ENCODE results near the gene RFESD.

RFESD gene

GRCh38 chr5:95646569-95647431, at the start of gene RFESD:
Gene RFESD, plus strand, starts transcription at chr5:95646777. Its CDS starts 5,495 bp downstream, at chr5:95652272.
- DNase-seq = peak; percentile 94

GRCh38 chr5:95599252-95599651, 47.3 kb upstream of the RFESD start:
- no peak for DNase-seq

DNA sequence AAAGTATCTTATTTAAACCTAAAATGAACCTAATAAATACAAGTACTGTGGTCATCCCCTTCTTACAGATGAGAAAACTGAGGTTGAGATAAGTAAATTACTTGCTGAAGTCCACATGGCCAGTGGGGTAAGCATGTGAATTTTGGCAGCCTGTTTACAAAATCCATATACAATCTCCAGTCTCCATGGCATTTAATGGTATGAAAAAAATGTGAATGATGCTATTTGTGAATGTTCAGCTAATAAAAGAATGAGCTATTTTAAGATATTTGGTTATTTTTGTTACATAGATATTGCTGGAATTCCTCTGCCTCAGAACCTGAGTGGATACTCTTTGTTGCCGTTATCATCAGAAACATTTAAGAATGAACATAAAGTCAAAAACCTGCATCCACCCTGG, 46.0 kb upstream of the RFESD start:
- DNase-seq = no peak

DNA sequence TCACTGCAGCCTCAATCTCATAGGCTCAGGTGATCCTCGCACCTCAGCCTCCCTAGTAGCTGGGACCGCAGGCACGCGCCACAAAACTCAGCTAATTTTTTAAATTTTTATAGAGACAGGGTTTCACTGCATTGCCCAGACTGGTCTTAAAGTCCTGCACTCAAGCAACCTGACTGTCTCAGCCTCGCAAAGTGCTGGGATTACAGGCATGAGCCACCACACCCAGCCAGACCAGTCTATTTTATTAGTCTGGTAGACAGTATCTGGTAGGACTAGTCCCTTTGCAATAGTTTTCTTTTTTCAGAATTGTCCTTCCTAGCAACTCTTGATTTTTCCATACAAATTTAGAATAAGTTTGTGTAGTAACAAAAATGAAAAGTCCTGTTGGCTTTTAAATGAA, 40.8 kb upstream of the RFESD start:
- DNase-seq = no peak

- no peak for DNase-seq
These were observed 40.2 kb upstream of the RFESD start for GRCh38 chr5:95606419-95606818.

DNA sequence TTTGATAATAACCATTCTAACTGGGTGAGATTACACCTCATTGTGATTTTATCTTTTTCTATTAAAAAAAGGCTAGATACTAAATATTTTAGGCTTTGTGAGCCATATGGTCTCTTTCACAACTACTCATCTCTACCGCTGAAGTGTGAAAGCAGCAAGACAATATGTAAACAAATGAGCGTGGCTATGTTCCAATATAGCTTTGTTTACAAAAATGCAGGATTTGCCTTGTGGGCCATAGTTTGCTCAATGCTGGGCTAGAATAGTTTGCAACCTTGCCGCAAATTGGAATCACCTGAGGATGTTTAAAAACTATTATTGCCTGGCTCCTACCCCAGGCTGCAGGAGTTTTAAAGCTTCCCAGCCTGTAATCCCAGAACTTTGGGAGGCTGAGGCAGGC, 36.9 kb upstream of the RFESD start:
- DNase-seq = no peak

DNA sequence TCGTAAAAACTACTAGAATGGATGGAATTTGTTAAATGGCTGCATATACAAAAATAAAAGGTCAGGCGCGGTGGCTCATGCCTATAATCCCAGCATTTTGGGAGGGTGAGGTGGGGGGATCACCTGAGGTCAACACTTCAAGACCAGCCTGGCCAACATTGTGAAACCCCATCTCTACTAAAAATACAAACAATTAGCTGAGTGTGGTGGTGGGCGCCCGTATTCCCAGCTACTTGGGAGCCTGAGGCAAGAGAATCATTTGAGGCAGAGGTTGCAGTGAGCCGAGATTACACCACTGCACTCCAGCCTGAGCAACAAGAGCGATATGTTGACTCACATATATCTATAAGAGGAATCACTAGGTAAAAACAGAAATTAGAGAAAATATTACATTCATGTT, 36.0 kb upstream of the RFESD start:
- no peak for DNase-seq

DNA sequence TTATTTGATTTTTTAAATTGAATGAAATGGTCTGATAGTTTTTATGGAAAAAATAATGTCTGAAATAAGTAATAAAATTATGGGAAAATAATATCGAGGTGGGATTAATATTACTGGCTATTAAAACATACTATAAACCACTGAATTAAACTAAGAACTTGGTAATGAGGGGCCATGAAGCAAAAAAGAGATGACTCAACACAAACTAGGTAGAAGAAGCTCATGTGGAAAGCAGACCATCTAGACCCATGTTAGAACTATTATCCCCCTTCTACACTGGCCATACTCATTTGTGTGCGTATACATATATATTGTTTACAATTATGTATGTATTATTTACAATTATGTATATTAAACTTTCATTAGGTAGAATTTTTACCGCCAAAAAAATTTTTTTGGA, 35.2 kb upstream of the RFESD start:
- DNase-seq = no peak

- DNase-seq = no peak
These were observed 33.1 kb upstream of the RFESD start for GRCh38 chr5:95613514-95613913.

DNA sequence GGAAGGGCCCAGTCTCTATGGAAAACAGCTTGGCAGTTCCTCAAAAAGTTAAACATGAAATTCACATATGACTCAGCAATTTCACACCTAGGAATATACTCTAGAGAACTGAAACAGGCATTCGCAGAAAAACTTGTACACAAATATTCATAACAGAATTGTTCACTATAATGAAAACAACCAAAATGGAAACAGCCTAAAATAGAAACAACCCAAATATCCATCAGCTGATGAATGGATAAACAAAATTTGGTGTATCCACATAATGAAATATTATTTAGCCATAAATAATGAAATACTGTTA, 31.5 kb upstream of the RFESD start:
- DNase-seq = no peak

GRCh38 chr5:95617057-95617456, 29.5 kb upstream of the RFESD start:
- DNase-seq = no peak

DNA sequence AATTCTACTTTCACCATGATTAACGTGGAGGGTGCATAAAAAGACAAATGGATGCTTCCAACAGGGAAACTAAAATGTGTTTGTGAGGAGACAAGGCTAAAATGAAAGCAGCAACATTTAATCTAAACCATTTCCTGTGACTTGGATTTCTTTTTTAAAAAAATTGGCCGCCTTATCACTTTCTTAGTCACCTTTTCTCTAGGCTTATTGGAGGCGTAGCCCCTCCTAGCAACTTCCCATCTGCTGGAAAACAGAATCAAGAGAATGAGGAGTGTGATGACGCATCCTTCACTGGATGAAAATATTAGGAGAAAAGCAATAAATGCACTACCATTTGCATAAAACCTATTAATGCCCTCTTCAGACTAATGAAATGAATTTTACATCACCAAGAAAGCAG, 27.5 kb upstream of the RFESD start:
- DNase-seq = peak; percentile 7

GRCh38 chr5:95619514-95620029, 27.0 kb upstream of the RFESD start:
- no peak for DNase-seq

DNA sequence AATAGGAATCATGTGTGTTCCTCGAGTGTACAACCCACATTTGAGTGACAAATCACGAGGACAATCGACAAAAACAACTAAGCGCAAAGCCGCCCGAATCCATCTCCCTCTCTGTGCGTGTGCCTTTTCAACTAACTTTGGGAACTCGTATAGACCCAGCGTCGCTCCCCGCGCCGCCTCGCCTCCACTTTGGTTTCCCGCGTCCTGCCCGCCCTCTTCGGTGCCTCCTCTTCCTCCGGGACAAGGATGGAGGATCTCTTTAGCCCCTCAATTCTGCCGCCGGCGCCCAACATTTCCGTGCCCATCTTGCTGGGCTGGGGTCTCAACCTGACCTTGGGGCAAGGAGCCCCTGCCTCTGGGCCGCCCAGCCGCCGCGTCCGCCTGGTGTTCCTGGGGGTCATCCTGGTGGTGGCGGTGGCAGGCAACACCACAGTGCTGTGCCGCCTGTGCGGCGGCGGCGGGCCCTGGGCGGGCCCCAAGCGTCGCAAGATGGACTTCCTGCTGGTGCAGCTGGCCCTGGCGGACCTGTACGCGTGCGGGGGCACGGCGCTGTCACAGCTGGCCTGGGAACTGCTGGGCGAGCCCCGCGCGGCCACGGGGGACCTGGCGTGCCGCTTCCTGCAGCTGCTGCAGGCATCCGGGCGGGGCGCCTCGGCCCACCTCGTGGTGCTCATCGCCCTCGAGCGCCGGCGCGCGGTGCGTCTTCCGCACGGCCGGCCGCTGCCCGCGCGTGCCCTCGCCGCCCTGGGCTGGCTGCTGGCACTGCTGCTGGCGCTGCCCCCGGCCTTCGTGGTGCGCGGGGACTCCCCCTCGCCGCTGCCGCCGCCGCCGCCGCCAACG, 26.3 kb upstream of the RFESD start, which contains the start of gene GPR150:
Gene GPR150 (plus strand): TSS at position 58 of the 840 bp plus-strand sequence. CDS start 189 bp downstream, at position 247.
- peak; percentile 59 for DNase-seq

DNA sequence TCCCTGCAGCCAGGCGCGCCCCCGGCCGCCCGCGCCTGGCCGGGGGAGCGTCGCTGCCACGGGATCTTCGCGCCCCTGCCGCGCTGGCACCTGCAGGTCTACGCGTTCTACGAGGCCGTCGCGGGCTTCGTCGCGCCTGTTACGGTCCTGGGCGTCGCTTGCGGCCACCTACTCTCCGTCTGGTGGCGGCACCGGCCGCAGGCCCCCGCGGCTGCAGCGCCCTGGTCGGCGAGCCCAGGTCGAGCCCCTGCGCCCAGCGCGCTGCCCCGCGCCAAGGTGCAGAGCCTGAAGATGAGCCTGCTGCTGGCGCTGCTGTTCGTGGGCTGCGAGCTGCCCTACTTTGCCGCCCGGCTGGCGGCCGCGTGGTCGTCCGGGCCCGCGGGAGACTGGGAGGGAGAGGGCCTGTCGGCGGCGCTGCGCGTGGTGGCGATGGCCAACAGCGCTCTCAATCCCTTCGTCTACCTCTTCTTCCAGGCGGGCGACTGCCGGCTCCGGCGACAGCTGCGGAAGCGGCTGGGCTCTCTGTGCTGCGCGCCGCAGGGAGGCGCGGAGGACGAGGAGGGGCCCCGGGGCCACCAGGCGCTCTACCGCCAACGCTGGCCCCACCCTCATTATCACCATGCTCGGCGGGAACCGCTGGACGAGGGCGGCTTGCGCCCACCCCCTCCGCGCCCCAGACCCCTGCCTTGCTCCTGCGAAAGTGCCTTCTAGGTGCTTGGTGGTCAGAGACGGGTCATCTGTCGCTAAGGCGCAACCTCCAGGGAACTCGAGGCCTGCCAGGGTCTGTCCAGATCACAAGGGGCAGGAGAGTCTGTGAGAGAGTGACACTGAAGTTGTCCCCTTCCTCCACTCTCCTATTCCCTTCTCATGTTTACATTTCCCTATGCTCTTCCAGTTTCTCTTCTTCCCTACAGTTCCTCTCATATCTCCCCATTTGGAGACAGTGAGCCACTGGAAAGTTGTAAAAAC, 25.4 kb upstream of the RFESD start:
- DNase-seq = peak; percentile 39

DNA sequence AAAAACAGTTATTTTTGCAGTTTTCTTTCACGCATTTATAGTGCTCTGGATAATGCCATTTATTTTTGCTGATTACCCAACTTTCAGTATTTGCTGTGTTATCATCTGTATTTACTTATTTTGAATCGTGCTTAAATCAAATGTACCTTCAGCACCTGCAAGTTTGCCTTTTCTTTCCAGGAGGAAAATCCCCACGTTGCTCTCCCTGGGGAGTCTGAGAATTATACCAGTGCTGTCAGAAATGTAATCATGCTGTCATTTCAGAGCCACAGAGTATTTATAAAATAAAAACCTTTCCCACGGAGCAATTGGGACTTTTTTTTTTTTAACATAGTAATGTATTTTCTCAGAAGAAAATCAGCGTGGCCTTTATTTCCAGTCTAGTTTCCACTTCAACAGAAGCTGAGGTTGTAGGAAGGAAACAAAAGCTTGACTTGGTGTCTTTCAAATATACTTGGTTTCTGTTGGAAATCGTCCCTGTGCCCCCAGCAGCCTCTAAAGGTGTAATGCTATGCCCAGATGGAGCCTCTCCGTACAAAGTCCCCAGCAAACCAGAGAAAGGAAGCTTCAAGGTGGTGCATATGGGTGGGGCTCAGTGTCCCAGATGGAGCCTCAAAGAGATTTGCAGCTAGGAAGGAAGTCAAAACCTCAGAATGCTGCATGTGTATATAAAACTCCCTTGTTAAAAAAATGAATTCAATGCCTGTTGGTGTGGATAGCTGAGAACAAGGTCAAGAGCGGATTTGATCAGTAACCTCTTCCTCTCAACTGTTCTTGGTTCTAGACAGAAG, 24.5 kb upstream of the RFESD start:
- peak; percentile 72 for DNase-seq

DNA sequence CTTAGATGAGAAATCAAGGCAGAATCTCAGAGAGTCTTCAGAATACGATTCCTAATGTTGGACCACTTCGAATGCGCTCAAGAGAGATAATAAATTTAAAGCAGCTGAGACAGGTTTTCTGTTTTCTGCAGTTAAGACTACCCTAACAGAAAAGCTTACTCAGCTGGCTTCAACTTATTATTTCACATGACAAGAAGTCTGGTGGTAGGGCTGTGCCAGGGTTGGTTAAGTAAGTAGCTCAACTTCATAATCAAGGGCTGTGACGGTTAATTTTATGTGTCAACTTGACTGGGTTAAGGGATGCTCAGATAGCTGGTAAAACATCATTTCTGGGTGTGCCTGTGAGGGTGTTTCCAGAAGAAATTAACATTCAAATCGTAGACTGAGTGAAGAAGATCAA, 22.9 kb upstream of the RFESD start:
- DNase-seq = no peak

- DNase-seq = no peak
These were observed 22.2 kb upstream of the RFESD start for GRCh38 chr5:95624368-95624767.

DNA sequence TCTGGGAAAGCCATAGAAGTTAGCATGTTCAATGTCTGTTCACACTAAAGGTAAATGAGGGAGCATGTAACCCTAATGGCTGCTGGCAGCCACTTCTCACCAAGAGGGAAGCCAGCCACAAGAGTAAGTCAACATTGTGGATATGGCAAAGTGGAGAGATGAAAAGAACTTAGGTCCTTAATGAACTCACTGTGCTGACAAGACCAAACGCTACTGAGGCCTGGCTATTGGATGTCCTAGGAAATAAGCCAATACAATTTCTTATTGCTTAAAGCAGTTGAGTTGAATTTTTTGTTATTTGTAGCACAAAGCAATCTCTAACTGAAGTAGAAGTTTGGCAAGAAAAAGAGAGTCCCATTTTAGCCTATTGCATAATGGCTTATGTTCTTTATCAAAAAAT, 19.9 kb upstream of the RFESD start:
- DNase-seq = no peak

GRCh38 chr5:95627971-95628810, 18.4 kb upstream of the RFESD start:
- no peak for DNase-seq

- DNase-seq = no peak
These were observed 17.6 kb upstream of the RFESD start for GRCh38 chr5:95628933-95629332.

Data from CD4-positive, alpha-beta T cell treated with Interleukin-17A for 1 hour (primary cell).